ENCODE results near the gene ZNF316.
A peak's percentile ranks its signal among the peaks of the same experiment; 100 is the strongest.

The ZNF316 gene

DNA sequence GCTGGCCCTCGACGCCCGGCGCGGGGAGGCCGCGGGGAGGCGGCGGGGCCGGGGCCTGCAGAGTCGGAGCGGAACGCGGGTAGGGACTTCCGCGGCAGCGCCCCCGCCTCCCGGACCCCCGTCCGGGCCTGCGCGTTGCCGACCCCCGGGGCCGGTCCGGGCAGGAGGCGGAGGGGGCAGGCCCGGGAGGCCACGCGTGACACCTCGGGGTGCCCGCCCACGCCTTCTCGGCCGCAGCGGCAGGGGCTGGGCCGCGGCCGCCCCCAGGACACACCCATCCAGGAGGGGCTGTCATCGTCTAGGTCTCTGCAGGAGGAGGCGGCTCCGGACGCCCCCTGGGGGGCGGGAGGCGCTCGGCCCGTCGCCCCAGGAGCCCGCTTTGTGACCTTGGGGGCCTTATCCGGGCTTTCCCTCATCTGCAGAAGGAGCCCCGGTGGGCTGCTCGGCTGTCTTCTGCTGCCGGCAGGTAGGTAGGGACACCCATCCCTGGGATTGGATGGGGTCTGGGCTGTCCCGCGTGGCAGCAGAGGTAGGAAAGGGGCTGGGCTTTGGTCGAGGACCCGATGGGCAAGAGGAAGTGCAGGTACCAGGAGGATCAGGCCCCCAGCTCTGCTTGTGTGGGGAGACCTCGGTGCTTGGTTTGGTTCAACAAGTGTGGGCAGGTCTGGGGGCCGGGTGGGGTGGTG is 569 bp downstream of the ZNF316 start:
- peak overlapping the region; percentile 87; the same call in 1 of the 2 replicates for H3K4me3 ChIP-seq (ENCODE audit: low read length)
- no peak for DNase-seq (ENCODE audit: low read depth, low spot score)
- no peaks in the 10 kb centered on the region for H3K27me3 ChIP-seq (ENCODE audit: control insufficient read depth, insufficient read depth, low read length)
- whole genome bisulfite sequencing (ENCODE audit: insufficient coverage, insufficient read length): no CpG with 5 or more reads among the region's 60 CpGs
- no peaks in the 10 kb centered on the region for H3K9me3 ChIP-seq (ENCODE audit: control insufficient read depth, insufficient read depth, low read length)
- H3K4me1 ChIP-seq (ENCODE audit: control insufficient read depth, insufficient read depth, low read length): peaks cover 2% of the 10 kb centered on the region; the same call in 1 of the 2 replicates
- no peak overlapping the region for H3K27ac ChIP-seq (ENCODE audit: low read length)
- H3K36me3 ChIP-seq (ENCODE audit: control insufficient read depth, insufficient read depth, low read length): peaks cover 4% of the 10 kb centered on the region; the same call in 1 of the 2 replicates

DNA sequence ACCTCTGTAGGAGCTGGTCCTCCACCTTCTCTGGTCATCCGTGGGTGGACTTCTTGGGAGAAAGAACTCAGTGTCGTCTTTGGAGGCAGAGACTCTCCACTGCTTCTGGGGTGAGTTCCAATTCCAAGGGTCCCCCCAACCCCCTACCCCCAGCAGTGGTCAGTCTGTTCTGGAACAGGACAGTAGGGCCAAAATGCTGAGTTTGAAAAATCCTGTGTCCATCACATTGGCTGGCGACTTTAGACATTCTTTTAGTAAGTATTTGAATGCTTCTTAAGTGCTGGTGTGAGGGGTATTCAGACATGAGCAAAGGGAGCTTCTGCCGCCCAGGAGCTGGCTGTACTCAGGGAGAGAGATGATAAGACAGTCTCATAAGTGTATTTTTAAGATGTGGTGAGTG is 1.9 kb downstream of the ZNF316 start:
- no peak overlapping the region for H3K4me3 ChIP-seq (ENCODE audit: low read length)

DNA sequence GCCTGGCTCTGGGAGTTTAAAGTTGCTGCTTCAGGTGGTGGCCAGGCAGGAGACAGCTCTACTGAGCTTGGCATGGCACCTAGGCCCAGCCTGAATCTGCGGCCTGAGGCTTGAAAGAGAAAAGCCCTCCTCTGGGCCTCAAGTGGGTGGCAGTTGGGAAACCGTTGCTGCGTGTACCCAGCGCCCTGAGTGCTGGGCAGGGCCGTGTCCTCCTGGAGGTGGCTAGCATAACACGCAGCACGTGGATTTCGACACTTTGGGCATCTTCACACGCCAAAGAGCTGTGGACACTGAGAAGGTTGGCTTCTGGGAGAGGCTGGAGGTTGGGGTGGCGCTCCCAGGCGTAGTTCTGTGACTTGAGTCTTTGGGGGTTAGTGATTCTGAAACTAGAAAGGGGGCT is 2.5 kb downstream of the ZNF316 start:
- no peak for DNase-seq (ENCODE audit: low read depth, low spot score)
- Histone ChIP-seq H3K4me3 (ENCODE audit: low read length) (no peak overlapping the region), H3K27ac (ENCODE audit: low read length) (no peak overlapping the region), H3K4me1 (ENCODE audit: control insufficient read depth, insufficient read depth, low read length) (peaks cover 2% of the 10 kb centered on the region; the same call in 1 of the 2 replicates), H3K36me3 (ENCODE audit: control insufficient read depth, insufficient read depth, low read length) (peaks cover 7% of the 10 kb centered on the region), H3K9me3 (ENCODE audit: control insufficient read depth, insufficient read depth, low read length) (no peaks in the 10 kb centered on the region), H3K27me3 (ENCODE audit: control insufficient read depth, insufficient read depth, low read length) (no peaks in the 10 kb centered on the region)
- no CpG with 5 or more reads among the region's 11 CpGs for WGBS (ENCODE audit: insufficient coverage, insufficient read length)

More for the DNA sequence above, 1.9 kb downstream of the ZNF316 start:
- no peaks in the 10 kb centered on the region for H3K9me3 ChIP-seq (ENCODE audit: control insufficient read depth, insufficient read depth, low read length)
- no peak overlapping the region for H3K27ac ChIP-seq (ENCODE audit: low read length)
- no CpG with 5 or more reads among the region's 4 CpGs for WGBS (ENCODE audit: insufficient coverage, insufficient read length)
- no peak for DNase-seq (ENCODE audit: low read depth, low spot score)
- peaks cover 2% of the 10 kb centered on the region; the same call in 1 of the 2 replicates for H3K4me1 ChIP-seq (ENCODE audit: control insufficient read depth, insufficient read depth, low read length)
- peaks cover 7% of the 10 kb centered on the region for H3K36me3 ChIP-seq (ENCODE audit: control insufficient read depth, insufficient read depth, low read length)
- no peaks in the 10 kb centered on the region for H3K27me3 ChIP-seq (ENCODE audit: control insufficient read depth, insufficient read depth, low read length)

DNA sequence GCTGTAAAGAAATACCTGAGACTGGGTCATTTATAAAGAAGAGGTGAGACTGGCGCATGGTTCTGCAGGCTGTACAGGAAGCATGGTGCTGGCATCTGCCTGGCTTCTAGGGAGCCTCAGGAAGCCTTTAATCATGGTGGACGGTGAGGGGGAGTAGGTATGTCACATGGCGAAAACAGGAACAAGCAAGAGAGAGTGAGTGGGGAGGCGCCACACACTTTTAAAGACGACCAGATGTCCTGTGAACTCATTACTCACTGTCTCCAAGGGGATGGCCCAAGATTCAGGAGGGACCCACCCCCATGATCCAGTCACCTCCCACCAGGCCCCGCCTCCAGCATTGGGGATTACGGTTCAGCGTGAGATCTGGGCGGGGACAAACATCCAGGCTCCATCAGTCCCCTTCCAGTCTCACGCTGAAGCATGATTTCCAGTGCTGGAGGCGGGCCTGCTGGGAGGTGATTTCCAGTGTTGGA is 3.2 kb downstream of the ZNF316 start:
- H3K36me3 ChIP-seq (ENCODE audit: control insufficient read depth, insufficient read depth, low read length): peaks cover 7% of the 10 kb centered on the region
- no peaks in the 10 kb centered on the region for H3K9me3 ChIP-seq (ENCODE audit: control insufficient read depth, insufficient read depth, low read length)
- WGBS (ENCODE audit: insufficient coverage, insufficient read length): no CpG with 5 or more reads among the region's 11 CpGs
- H3K4me1 ChIP-seq (ENCODE audit: control insufficient read depth, insufficient read depth, low read length): peaks cover 2% of the 10 kb centered on the region; the same call in 1 of the 2 replicates
- H3K27me3 ChIP-seq (ENCODE audit: control insufficient read depth, insufficient read depth, low read length): no peaks in the 10 kb centered on the region
- no peak overlapping the region for H3K4me3 ChIP-seq (ENCODE audit: low read length)
- no peak overlapping the region for H3K27ac ChIP-seq (ENCODE audit: low read length)
- DNase-seq (ENCODE audit: low read depth, low spot score): peak; percentile 55

- Histone ChIP-seq H3K4me1 (ENCODE audit: control insufficient read depth, insufficient read depth, low read length) (peaks cover 2% of the 10 kb centered on the region; the same call in 1 of the 2 replicates), H3K4me3 (ENCODE audit: low read length) (no peak overlapping the region), H3K27ac (ENCODE audit: low read length) (no peak overlapping the region), H3K9me3 (ENCODE audit: control insufficient read depth, insufficient read depth, low read length) (no peaks in the 10 kb centered on the region), H3K27me3 (ENCODE audit: control insufficient read depth, insufficient read depth, low read length) (no peaks in the 10 kb centered on the region), H3K36me3 (ENCODE audit: control insufficient read depth, insufficient read depth, low read length) (peaks cover 7% of the 10 kb centered on the region)
- DNase-seq (ENCODE audit: low read depth, low spot score): no peak
- WGBS (ENCODE audit: insufficient coverage, insufficient read length): no CpG with 5 or more reads among the region's 15 CpGs
Measured at GRCh38 chr7:6641305-6642035, 4.4 kb downstream of the ZNF316 start.

DNA sequence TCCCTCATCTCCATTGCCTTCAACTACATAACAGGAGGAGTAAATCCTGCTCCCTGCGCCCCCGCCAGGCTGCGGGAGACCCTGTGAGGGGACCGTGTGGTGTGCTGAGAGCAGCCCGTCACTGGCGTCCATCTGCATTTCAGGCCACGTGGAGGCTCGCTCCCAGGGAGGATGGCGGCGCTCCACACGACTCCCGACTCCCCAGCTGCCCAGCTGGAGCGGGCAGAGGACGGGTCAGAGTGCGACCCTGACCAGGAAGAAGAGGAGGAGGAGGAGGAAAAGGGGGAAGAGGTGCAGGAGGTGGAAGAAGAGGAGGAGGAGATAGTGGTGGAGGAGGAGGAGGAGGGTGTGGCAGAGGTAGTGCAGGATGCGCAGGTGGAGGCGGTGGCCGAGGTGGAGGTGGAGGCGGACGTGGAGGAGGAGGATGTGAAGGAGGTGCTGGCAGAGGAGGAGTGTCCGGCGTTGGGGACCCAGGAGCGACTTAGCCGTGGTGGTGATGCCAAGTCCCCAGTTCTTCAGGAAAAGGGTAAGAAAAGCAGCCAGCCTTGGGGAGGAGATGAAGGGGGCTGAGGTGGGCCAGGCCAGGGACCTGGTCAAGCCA is 5.2 kb downstream of the ZNF316 start:
- Histone ChIP-seq H3K27me3 (ENCODE audit: control insufficient read depth, insufficient read depth, low read length) (no peaks in the 10 kb centered on the region), H3K27ac (ENCODE audit: low read length) (no peak overlapping the region), H3K4me3 (ENCODE audit: low read length) (no peak overlapping the region), H3K36me3 (ENCODE audit: control insufficient read depth, insufficient read depth, low read length) (peaks cover 7% of the 10 kb centered on the region), H3K9me3 (ENCODE audit: control insufficient read depth, insufficient read depth, low read length) (no peaks in the 10 kb centered on the region), H3K4me1 (ENCODE audit: control insufficient read depth, insufficient read depth, low read length) (peaks cover 2% of the 10 kb centered on the region; the same call in 1 of the 2 replicates)
- no peak for DNase-seq (ENCODE audit: low read depth, low spot score)
- no CpG with 5 or more reads among the region's 24 CpGs for WGBS (ENCODE audit: insufficient coverage, insufficient read length)

- Histone ChIP-seq H3K36me3 (ENCODE audit: control insufficient read depth, insufficient read depth, low read length) (peaks cover 7% of the 10 kb centered on the region), H3K27me3 (ENCODE audit: control insufficient read depth, insufficient read depth, low read length) (no peaks in the 10 kb centered on the region), H3K4me3 (ENCODE audit: low read length) (no peak overlapping the region), H3K4me1 (ENCODE audit: control insufficient read depth, insufficient read depth, low read length) (peaks cover 2% of the 10 kb centered on the region; the same call in 1 of the 2 replicates), H3K9me3 (ENCODE audit: control insufficient read depth, insufficient read depth, low read length) (no peaks in the 10 kb centered on the region), H3K27ac (ENCODE audit: low read length) (no peak overlapping the region)
- no CpG with 5 or more reads among the region's 22 CpGs for WGBS (ENCODE audit: insufficient coverage, insufficient read length)
- no peak for DNase-seq (ENCODE audit: low read depth, low spot score)
Measured at GRCh38 chr7:6642861-6643640, 5.9 kb downstream of the ZNF316 start.

GRCh38 chr7:6643915-6644625 is 7.0 kb downstream of the ZNF316 start:
- no peak for DNase-seq (ENCODE audit: low read depth, low spot score)
- Histone ChIP-seq H3K9me3 (ENCODE audit: control insufficient read depth, insufficient read depth, low read length) (no peaks in the 10 kb centered on the region), H3K36me3 (ENCODE audit: control insufficient read depth, insufficient read depth, low read length) (peaks cover 7% of the 10 kb centered on the region), H3K4me3 (ENCODE audit: low read length) (no peak overlapping the region), H3K27ac (ENCODE audit: low read length) (no peak overlapping the region), H3K4me1 (ENCODE audit: control insufficient read depth, insufficient read depth, low read length) (no peaks in the 10 kb centered on the region; the same call in 1 of the 2 replicates), H3K27me3 (ENCODE audit: control insufficient read depth, insufficient read depth, low read length) (no peaks in the 10 kb centered on the region)
- no CpG with 5 or more reads among the region's 21 CpGs for WGBS (ENCODE audit: insufficient coverage, insufficient read length)

DNA sequence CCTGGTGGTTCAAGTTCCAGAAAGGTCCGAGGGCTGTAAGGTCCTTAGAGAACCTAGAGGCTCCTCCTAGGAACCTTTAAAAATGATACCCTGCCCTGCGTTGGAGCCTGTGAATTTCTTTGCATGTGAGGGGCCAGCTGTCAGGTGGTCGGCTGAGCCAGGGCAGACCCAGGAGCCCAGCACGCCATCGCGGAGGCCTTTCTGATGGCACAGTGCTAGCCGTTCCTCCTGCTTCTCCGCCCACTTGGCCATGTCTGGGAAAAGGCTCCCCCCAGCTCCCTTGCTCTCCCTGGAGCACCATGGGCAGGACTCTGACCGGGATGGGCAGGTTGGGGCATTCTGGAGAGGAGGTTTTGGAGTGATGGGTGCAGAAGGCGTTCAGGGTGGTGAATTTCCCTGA is 7.6 kb downstream of the ZNF316 start:
- H3K27ac ChIP-seq (ENCODE audit: low read length): no peak overlapping the region
- DNase-seq (ENCODE audit: low read depth, low spot score): no peak
- H3K9me3 ChIP-seq (ENCODE audit: control insufficient read depth, insufficient read depth, low read length): no peaks in the 10 kb centered on the region
- WGBS (ENCODE audit: insufficient coverage, insufficient read length): no CpG with 5 or more reads among the region's 10 CpGs
- H3K4me3 ChIP-seq (ENCODE audit: low read length): no peak overlapping the region
- H3K27me3 ChIP-seq (ENCODE audit: control insufficient read depth, insufficient read depth, low read length): no peaks in the 10 kb centered on the region
- H3K36me3 ChIP-seq (ENCODE audit: control insufficient read depth, insufficient read depth, low read length): peaks cover 7% of the 10 kb centered on the region
- H3K4me1 ChIP-seq (ENCODE audit: control insufficient read depth, insufficient read depth, low read length): no peaks in the 10 kb centered on the region; the same call in 1 of the 2 replicates

All from iPS DF 6.9 (cell line).